Activated T-cell treated with anti-CD3 and anti-CD28 coated beads, Interleukin-2, amount 50 U/mL, for 1 hour (primary cell): ENCODE data around the gene TCERG1L.

Experiments
- DNase-seq: peaks from one replicate; pipeline ENCODE4 v3.0.0-alpha.2; 2020

TCERG1L gene

DNA sequence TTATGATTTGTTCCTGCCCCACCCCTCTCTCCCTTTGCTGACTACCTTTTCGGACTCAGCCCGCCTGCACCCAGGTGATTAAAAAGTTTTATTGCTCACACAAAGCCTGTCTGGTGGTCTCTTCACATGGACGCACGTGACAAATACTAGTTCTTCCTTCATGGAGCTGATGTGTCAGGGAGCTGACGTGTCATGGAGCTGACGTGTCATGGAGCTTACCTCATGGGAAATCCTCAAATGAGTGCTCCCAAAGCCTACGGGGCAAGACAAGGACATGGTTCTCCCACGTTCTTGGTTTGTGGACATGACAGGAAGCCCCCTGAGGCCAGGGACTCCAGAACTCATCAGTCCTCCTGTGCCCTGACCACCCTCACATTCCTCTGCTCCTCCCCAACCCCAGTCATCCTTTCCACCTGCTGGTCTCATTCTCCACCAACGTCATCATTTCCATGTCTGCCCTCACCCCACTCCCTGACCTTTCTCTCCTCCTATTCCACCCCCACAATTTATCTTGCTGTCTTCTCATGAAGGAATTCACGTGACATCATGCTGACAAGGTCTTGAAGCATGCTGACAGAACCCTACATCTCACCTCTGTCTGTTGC lies 261.3 kb downstream of the TCERG1L start:
- DNase-seq: no peak

DNA sequence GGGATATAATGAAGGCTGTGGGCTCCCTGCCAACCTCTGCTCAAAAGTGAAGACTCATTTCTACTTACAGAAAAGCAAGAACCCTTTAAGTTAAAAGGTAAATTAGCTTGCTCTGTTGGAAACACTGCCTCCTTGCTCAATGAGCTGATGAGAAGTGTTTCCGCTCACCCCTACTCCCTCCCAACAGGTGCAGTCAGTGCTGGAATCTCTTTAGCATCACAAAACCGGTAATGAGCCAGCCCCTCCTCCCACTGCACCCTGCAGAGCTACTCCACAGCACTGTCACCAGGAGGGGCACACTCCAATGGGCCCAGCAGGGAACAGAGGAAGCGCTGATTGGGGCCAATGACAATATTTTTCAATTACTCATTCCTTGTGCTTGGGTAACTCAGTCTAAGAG lies 262.5 kb downstream of the TCERG1L start:
- no peak for DNase-seq

DNA sequence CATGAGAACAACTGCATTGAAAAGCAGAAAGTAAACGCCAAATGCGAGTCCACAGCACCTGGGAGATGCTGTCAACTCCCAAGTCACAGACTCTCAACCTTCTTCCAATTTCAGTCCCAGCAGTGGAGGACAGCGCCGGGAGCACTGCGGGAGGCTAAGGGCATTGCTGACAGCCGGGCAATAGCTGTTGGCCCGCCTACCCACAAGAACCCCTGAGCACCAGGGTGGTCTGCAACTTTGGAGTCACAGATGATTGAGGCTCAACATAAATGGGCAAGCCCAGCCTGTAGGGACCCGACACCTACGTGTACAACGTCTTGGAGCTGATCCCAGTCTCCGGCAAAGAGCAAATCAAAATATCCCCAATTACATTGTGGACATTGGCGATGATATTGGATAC lies 262.9 kb downstream of the TCERG1L start:
- DNase-seq: no peak

DNA sequence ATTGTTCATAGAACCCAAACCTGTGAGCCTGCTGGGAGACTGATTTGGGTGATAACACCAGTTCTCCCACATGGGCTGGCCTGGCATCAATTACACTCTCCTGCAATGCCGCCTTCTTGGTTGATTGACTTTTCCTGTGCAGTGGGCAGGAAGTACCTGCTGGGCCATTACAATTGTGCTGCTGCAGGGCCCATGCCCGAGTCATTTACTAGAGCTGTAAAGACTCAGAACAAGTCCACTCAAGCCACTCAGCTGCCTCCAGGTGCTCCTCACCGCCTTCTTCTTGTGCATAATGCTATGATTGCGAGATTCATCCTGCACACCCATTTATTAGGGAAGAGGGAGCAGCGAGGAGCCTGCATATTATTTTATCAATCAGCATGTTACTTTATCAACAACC lies 264.0 kb downstream of the TCERG1L start:
- DNase-seq: no peak

DNA sequence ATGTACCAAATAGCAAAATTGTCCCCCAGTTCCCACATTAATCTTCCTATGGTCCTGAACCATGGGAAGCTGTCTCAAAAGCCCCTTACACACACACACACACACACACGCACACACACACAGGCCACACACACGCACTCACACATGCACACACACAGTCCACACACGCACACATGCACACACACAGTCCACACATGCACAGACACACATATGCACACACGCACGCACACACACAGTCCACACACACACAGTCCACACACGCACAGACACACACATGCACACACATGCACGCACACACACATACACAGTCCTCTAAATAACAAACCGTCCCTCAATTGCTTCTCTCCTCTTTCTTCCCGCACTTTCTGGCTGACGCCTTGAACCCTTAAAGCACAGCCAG lies 265.3 kb downstream of the TCERG1L start:
- no peak for DNase-seq

DNA sequence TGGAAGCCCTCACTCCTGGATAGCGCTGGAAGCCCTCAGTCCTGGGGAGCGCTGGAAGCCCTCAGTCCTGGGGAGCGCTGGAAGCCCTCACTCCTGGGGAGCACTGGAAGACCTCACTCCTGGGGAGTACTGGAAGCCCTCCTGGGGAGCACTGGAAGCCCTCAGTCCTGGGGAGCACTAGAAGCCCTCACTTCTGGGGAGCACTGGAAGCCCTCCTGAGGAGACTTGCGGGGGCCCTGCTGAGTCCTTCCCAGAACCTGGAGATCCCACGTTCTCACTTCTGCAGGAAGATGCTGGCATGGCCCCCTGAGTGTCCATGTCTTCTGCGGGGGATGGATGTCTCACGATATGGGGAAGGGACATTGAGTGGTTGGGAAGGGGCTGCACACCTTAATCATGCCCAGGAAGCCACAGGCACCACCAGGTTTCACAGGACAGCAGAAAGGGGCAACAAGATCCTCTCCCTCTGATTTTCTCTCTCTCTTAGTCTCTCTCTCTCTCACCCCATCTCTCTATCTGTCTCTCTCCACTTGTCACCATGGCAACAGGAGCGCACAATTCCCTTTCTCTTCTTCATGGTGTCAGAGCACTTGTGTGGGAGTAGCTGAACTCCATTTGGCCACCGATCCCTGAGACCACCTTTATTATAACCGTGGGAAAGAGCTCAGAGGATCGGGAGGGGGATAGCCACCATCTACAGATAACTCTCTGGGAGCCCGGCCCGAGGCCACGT lies 267.0 kb downstream of the TCERG1L start:
- no peak for DNase-seq

DNA sequence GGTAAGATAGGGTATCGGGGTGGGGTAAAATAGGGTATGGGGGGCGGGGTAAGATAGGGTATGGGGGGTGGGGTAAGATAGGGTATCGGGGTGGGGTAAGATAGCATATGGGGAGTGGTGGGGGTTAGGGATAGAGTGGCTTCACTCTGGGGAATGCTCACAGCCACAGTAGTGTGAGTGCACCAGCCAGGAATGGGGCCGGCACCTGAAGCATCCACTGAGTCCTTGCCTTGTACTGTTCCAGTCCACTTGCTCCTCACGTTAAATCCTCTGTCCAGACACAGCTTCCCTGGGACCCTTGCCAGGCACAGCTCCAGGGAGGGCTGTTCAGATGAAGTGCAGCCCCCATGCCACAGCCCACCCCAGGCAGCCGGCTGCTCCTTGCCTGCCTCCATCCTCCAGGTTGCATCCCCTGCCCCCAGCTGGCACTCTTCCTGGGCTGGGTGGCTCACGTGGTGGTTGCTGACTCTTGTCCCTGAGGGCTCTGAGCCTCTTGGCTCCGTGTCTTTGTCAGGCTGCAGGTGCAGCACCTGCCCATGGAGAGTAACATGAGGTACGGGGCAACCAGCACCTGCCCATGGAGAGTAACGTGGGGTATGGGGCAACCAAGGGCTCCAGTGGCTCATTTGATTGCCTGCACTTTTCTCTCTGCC lies 268.4 kb downstream of the TCERG1L start:
- no peak for DNase-seq
